Immature natural killer cell (primary cell): ENCODE results near the gene ANKRD53. TPM values are rescaled to one million over a fixed set of nuclear protein-coding genes. Genes with fewer than 3 reads are reported as not detected.

Experiments
- DNase-seq, 3 donors: peaks; one replicate each; pipeline ENCODE4 v3.0.0; 2022; ENCODE audit warnings: mixed read lengths in 1 of 3
- H3K27ac Mint-ChIP-seq, 6 donors: one replicate each; pipeline ENCODE4 v1.8.0; 2020; ENCODE audit warnings: mixed read lengths in 6 of 6, mild to moderate bottlenecking in 5 of 6, inconsistent platforms in 4 of 6, moderate library complexity in 3 of 6
- H3K27me3 Mint-ChIP-seq, 3 donors: one replicate each; pipeline ENCODE4 v1.8.0; 2020 to 2021; ENCODE audit warnings: low read depth in 3 of 3, mild to moderate bottlenecking in 3 of 3, mixed read lengths in 3 of 3, moderate library complexity in 3 of 3, inconsistent platforms in 1 of 3
- H3K36me3 Mint-ChIP-seq, 3 donors: one replicate each; pipeline ENCODE4 v1.8.0; 2020; ENCODE audit warnings: mixed read lengths in 3 of 3, inconsistent platforms in 2 of 3, mild to moderate bottlenecking in 2 of 3
- H3K4me1 Mint-ChIP-seq, 2 donors: one replicate each; pipeline ENCODE4 v1.8.0; 2020; ENCODE audit warnings: inconsistent platforms in 2 of 2, mild to moderate bottlenecking in 2 of 2, mixed read lengths in 2 of 2, moderate library complexity in 1 of 2
- H3K4me3 Mint-ChIP-seq, 5 donors: one replicate each; pipeline ENCODE4 v1.8.0; 2020; ENCODE audit warnings: mild to moderate bottlenecking in 5 of 5, mixed read lengths in 5 of 5, inconsistent platforms in 3 of 5, moderate library complexity in 3 of 5
- H3K9me3 Mint-ChIP-seq, 6 donors: one replicate each; pipeline ENCODE4 v1.8.0; 2020; ENCODE audit warnings: mild to moderate bottlenecking in 6 of 6, mixed read lengths in 6 of 6, inconsistent platforms in 4 of 6, moderate library complexity in 3 of 6
- polyA plus RNA-seq, 3 donors: library from polyadenylated mRNA; unstranded; fragments of 300-500 nt; fragmentation: Illumina TruSeq; gene quantifications; one replicate each; pipeline ENCODE4 v1.2.3, GENCODE V29; 2021

ANKRD53 gene
- polyA plus RNA-seq = under 1 TPM; 0.18 to 0.51 (median 0.30) TPM

GRCh38 chr2:70978341-70979179, at the start of gene ANKRD53:
TSS of gene ANKRD53 (plus strand) at chr2:70978630. CDS start at chr2:70978646, 16 bp downstream.
- Mint-ChIP-seq H3K27ac (peak within 1 kb of the TSS; percentile 85 to 97 (median 94)), H3K4me3 (peak within 1 kb of the TSS; percentile 87 to 96 (median 92)), H3K36me3 (no peaks in the 10 kb centered on the region), H3K27me3 (peaks cover 4 to 8% (median 4%) of the 10 kb centered on the region in 3 donors), H3K4me1 (peaks cover 17 to 19% of the 10 kb centered on the region in 2 donors), H3K9me3 (peaks cover 0 to 1% (median 0%) of the 10 kb centered on the region in 6 donors)
- peak; percentile 18 to 26 (median 20) for DNase-seq

- Mint-ChIP-seq H3K27ac (no peak overlapping the region), H3K9me3 (no peaks in the 10 kb centered on the region), H3K4me1 (no peaks in the 10 kb centered on the region), H3K27me3 (peaks cover 5 to 13% (median 9%) of the 10 kb centered on the region in 3 donors), H3K4me3 (no peak overlapping the region), H3K36me3 (no peaks in the 10 kb centered on the region)
- DNase-seq = no peak
These were observed 47.8 kb upstream of the ANKRD53 start for GRCh38 chr2:70930371-70931329.

- no peak for DNase-seq
- H3K27me3 Mint-ChIP-seq = peaks cover 5 to 13% (median 9%) of the 10 kb centered on the region in 3 donors
- H3K4me3 Mint-ChIP-seq = no peak overlapping the region
- no peaks in the 10 kb centered on the region for H3K9me3 Mint-ChIP-seq
- no peak overlapping the region for H3K27ac Mint-ChIP-seq
- no peaks in the 10 kb centered on the region for H3K36me3 Mint-ChIP-seq
- H3K4me1 Mint-ChIP-seq = no peaks in the 10 kb centered on the region
These were observed 46.9 kb upstream of the ANKRD53 start for GRCh38 chr2:70931376-70932000.

- no peak overlapping the region for H3K27ac Mint-ChIP-seq
These were observed 45.7 kb upstream of the ANKRD53 start for GRCh38 chr2:70932631-70933230.

GRCh38 chr2:70934981-70935380, 43.4 kb upstream of the ANKRD53 start:
- H3K4me1 Mint-ChIP-seq = no peaks in the 10 kb centered on the region
- no peaks in the 10 kb centered on the region for H3K36me3 Mint-ChIP-seq
- H3K9me3 Mint-ChIP-seq = no peaks in the 10 kb centered on the region
- DNase-seq = no peak
- H3K4me3 Mint-ChIP-seq = no peak overlapping the region
- no peak overlapping the region for H3K27ac Mint-ChIP-seq
- peaks cover 2 to 13% (median 7%) of the 10 kb centered on the region in 3 donors for H3K27me3 Mint-ChIP-seq

More at GRCh38 chr2:70932631-70933230, 45.7 kb upstream of the ANKRD53 start:
- Mint-ChIP-seq H3K4me3 (no peak overlapping the region), H3K36me3 (no peaks in the 10 kb centered on the region), H3K4me1 (no peaks in the 10 kb centered on the region), H3K9me3 (no peaks in the 10 kb centered on the region), H3K27me3 (peaks cover 5 to 14% (median 9%) of the 10 kb centered on the region in 3 donors)
- DNase-seq = no peak

- Mint-ChIP-seq H3K9me3 (no peaks in the 10 kb centered on the region), H3K4me1 (no peaks in the 10 kb centered on the region), H3K27ac (no peak within 1 kb of the TSS), H3K27me3 (peaks cover 4 to 13% (median 5%) of the 10 kb centered on the region in 3 donors), H3K4me3 (no peak within 1 kb of the TSS), H3K36me3 (no peaks in the 10 kb centered on the region)
- no peak for DNase-seq
These were observed 42.8 kb upstream of the ANKRD53 start, which contains the start of gene ATP6V1B1 for GRCh38 chr2:70935468-70936164. TSS of gene ATP6V1B1 (plus strand) at chr2:70935900. CDS start at chr2:70935955, 55 bp downstream.

GRCh38 chr2:70936165-70936978, 42.1 kb upstream of the ANKRD53 start:
- Mint-ChIP-seq H3K36me3 (no peaks in the 10 kb centered on the region), H3K27me3 (peaks cover 4 to 14% (median 5%) of the 10 kb centered on the region in 3 donors), H3K4me3 (no peak overlapping the region), H3K27ac (no peak overlapping the region), H3K4me1 (no peaks in the 10 kb centered on the region), H3K9me3 (no peaks in the 10 kb centered on the region)
- DNase-seq = no peak

- Mint-ChIP-seq H3K9me3 (no peaks in the 10 kb centered on the region), H3K27me3 (peaks cover 3 to 14% (median 5%) of the 10 kb centered on the region in 3 donors), H3K4me3 (no peak overlapping the region), H3K27ac (no peak overlapping the region), H3K36me3 (no peaks in the 10 kb centered on the region), H3K4me1 (no peaks in the 10 kb centered on the region)
- no peak for DNase-seq
These were observed 41.2 kb upstream of the ANKRD53 start for GRCh38 chr2:70936979-70937811.

- Mint-ChIP-seq H3K36me3 (no peaks in the 10 kb centered on the region), H3K27ac (no peak overlapping the region), H3K27me3 (peaks cover 2 to 13% (median 5%) of the 10 kb centered on the region in 3 donors), H3K4me3 (no peak overlapping the region), H3K9me3 (no peaks in the 10 kb centered on the region), H3K4me1 (no peaks in the 10 kb centered on the region)
- no peak for DNase-seq
These were observed 40.4 kb upstream of the ANKRD53 start for GRCh38 chr2:70937866-70938585.

- no peak overlapping the region for H3K4me3 Mint-ChIP-seq
- peaks cover 2 to 13% (median 2%) of the 10 kb centered on the region in 3 donors for H3K27me3 Mint-ChIP-seq
- no peak for DNase-seq
These were observed 39.9 kb upstream of the ANKRD53 start for GRCh38 chr2:70938586-70938950.

More at GRCh38 chr2:70938586-70938950, 39.9 kb upstream of the ANKRD53 start:
- Mint-ChIP-seq H3K36me3 (no peaks in the 10 kb centered on the region), H3K27ac (no peak overlapping the region), H3K4me1 (no peaks in the 10 kb centered on the region), H3K9me3 (no peaks in the 10 kb centered on the region)
